Measurements from ENCODE around the gene SRPK2. TPM values are rescaled to one million over a fixed set of nuclear protein-coding genes. Genes with fewer than 3 reads are reported as not detected.
A peak's percentile ranks its signal among the peaks of the same experiment; 100 is the strongest.

Gene SRPK2
- total RNA-seq, 1 experiment from 2014 or later: 50.5 TPM

DNA sequence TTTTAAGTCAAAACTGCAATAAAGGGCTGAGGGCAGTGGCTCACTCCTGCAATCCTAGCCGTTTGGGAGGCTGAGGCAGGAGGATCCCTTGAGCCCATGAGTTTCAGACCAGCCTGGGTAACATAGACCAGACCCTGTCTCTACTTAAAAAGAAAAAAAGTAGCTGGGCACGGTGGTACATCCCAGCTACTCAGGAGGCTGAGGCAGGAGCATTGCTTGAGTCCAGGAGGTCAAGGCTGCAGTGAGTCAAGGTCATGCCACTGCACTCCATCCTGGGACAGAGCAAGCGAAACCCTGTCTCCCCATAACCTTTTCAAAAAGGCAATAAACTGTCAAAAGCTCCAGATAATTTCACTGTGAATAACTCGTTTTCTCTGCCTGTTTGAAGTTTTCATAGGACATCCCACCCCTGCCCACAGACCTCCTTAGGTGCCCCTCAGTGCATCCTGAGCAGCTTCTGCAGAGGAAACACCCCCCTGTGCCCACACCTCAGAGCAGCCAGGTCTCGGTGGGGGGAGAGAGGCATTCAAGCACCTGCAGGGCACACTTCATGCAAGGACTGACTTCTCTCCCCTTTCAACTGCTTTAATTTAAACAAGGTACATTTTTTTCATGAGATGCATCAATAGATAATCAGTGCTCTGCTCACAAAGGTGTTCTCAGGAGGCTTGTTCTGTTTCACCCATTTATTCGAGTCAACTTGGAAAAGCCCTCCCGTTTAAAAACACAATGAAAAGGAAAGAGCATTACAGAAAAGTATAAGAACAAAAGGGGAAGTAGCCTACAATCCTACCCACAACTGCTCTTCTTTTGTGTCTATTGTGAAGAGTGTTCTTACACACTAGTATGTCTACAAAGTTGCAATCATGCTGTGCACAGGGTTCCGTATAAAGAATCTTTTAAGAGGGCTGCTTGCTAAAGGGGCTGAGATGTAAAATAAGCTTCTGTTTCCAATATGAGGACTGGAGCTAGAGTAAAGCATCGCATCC, 269.8 kb downstream of the SRPK2 start:
- Mint-ChIP-seq H3K36me3 (peaks cover 33% of the 10 kb centered on the region), H3K4me1 (peaks cover 18% of the 10 kb centered on the region), H3K9me3 (no peaks in the 10 kb centered on the region), H3K27me3 (ENCODE audit: low read depth) (no peaks in the 10 kb centered on the region), H3K27ac (peak overlapping the region; percentile 85; the same call in 1 of the 2 replicates), H3K4me3 (no peak overlapping the region)
- no peak for TF ChIP-seq ZNF532 (CRISPR knock-in tag; IDR thresholded peaks at IDR 0.05; ENCODE audit: borderline replicate concordance)
- TF ChIP-seq ATF3 (CRISPR knock-in tag; conservative IDR thresholded peaks at IDR 0.05): no peak
- no peak for TF ChIP-seq ZNF317 (CRISPR knock-in tag; IDR thresholded peaks at IDR 0.05; ENCODE audit: borderline replicate concordance, low read depth)
- TF ChIP-seq RORB (CRISPR knock-in tag; IDR thresholded peaks at IDR 0.05): no peak
- TF ChIP-seq JAZF1 (CRISPR knock-in tag; IDR thresholded peaks at IDR 0.05): no peak
- no peak for TF ChIP-seq EMX1 (CRISPR knock-in tag; IDR thresholded peaks at IDR 0.05)
- TF ChIP-seq AFF4 (CRISPR knock-in tag; IDR thresholded peaks at IDR 0.05; ENCODE audit: borderline replicate concordance): no peak
- TF ChIP-seq PRDM15 (CRISPR knock-in tag; IDR thresholded peaks at IDR 0.05): no peak
- TF ChIP-seq, protein P1, sequence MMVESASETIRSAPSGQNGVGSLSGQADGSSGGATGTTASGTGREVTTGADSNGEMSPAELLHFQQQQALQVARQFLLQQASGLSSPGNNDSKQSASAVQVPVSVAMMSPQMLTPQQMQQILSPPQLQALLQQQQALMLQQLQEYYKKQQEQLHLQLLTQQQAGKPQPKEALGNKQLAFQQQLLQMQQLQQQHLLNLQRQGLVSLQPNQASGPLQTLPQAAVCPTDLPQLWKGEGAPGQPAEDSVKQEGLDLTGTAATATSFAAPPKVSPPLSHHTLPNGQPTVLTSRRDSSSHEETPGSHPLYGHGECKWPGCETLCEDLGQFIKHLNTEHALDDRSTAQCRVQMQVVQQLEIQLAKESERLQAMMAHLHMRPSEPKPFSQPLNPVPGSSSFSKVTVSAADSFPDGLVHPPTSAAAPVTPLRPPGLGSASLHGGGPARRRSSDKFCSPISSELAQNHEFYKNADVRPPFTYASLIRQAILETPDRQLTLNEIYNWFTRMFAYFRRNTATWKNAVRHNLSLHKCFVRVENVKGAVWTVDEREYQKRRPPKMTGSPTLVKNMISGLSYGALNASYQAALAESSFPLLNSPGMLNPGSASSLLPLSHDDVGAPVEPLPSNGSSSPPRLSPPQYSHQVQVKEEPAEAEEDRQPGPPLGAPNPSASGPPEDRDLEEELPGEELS (CRISPR knock-in tag; IDR thresholded peaks at IDR 0.05): no peak
- TF ChIP-seq, protein P2, sequence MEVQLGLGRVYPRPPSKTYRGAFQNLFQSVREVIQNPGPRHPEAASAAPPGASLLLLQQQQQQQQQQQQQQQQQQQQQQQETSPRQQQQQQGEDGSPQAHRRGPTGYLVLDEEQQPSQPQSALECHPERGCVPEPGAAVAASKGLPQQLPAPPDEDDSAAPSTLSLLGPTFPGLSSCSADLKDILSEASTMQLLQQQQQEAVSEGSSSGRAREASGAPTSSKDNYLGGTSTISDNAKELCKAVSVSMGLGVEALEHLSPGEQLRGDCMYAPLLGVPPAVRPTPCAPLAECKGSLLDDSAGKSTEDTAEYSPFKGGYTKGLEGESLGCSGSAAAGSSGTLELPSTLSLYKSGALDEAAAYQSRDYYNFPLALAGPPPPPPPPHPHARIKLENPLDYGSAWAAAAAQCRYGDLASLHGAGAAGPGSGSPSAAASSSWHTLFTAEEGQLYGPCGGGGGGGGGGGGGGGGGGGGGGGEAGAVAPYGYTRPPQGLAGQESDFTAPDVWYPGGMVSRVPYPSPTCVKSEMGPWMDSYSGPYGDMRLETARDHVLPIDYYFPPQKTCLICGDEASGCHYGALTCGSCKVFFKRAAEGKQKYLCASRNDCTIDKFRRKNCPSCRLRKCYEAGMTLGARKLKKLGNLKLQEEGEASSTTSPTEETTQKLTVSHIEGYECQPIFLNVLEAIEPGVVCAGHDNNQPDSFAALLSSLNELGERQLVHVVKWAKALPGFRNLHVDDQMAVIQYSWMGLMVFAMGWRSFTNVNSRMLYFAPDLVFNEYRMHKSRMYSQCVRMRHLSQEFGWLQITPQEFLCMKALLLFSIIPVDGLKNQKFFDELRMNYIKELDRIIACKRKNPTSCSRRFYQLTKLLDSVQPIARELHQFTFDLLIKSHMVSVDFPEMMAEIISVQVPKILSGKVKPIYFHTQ (CRISPR knock-in tag; IDR thresholded peaks at IDR 0.05): no peak
- TF ChIP-seq, protein P3, sequence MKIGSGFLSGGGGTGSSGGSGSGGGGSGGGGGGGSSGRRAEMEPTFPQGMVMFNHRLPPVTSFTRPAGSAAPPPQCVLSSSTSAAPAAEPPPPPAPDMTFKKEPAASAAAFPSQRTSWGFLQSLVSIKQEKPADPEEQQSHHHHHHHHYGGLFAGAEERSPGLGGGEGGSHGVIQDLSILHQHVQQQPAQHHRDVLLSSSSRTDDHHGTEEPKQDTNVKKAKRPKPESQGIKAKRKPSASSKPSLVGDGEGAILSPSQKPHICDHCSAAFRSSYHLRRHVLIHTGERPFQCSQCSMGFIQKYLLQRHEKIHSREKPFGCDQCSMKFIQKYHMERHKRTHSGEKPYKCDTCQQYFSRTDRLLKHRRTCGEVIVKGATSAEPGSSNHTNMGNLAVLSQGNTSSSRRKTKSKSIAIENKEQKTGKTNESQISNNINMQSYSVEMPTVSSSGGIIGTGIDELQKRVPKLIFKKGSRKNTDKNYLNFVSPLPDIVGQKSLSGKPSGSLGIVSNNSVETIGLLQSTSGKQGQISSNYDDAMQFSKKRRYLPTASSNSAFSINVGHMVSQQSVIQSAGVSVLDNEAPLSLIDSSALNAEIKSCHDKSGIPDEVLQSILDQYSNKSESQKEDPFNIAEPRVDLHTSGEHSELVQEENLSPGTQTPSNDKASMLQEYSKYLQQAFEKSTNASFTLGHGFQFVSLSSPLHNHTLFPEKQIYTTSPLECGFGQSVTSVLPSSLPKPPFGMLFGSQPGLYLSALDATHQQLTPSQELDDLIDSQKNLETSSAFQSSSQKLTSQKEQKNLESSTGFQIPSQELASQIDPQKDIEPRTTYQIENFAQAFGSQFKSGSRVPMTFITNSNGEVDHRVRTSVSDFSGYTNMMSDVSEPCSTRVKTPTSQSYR (CRISPR knock-in tag; IDR thresholded peaks at IDR 0.05): no peak
- TF ChIP-seq, protein P4, sequence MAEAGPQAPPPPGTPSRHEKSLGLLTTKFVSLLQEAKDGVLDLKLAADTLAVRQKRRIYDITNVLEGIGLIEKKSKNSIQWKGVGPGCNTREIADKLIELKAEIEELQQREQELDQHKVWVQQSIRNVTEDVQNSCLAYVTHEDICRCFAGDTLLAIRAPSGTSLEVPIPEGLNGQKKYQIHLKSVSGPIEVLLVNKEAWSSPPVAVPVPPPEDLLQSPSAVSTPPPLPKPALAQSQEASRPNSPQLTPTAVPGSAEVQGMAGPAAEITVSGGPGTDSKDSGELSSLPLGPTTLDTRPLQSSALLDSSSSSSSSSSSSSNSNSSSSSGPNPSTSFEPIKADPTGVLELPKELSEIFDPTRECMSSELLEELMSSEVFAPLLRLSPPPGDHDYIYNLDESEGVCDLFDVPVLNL (CRISPR knock-in tag; IDR thresholded peaks at IDR 0.05; ENCODE audit: borderline replicate concordance, low read depth): no peak
- ATAC-seq (peak; percentile 50), DNase-seq (ENCODE audit: low spot score) (no peak)
- CTCF ChIA-PET: interaction anchor here (0.6 to 1.5 kb wide), 3 partner anchors 138 to 348 kb away, joined by 3 to 4 read pairs (median 4); no protein-coding TSS in a partner anchor
- POLR2A ChIA-PET: no interaction called here
